ENCODE measurements around the gene SIMC1. TPM values are rescaled to one million over a fixed set of nuclear protein-coding genes. Genes with fewer than 3 reads are reported as not detected.
A peak's percentile ranks its signal among the peaks of the same experiment; 100 is the strongest.
"Not testable (repeated sequence)": the region's sequence is repeated elsewhere in the genome, so short reads cannot be mapped to it uniquely, and the experiment has no call there.

SIMC1 gene
- total and polyA plus RNA-seq, 2 donors (not counting 1 experiment from before 2014, with no cell fraction given), result 4.6 to 7.9 TPM

DNA sequence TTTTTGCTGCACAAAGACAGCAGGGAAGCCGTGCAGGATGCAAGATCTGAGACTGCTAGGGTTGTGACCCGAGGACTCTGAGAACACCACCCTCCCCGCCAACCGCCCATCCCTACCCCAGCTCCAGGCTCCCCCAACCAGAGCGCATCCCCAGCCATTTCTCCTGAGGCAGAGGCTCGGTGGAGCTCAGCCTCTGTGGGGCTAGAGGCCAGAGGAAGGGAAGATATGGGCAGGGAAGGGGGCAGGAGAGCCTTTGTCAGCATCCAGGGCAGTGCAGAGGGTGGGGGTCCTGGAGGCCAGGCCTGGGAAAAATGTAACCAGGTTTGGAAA lies 43.2 kb upstream of the SIMC1 start:
- H3K4me3 ChIP-seq (replicated peaks in 1 of 4; ENCODE audit: control extremely low read depth in 1 of 4, insufficient read depth in 1 of 4, low read depth in 3 of 4, low read length in 4 of 4); H3K4me1 ChIP-seq (ENCODE audit: control insufficient read depth, extremely low read depth, insufficient read depth, low read length); DNase-seq (ENCODE audit: low read depth in 2 of 2): not testable (repeated sequence)

DNA sequence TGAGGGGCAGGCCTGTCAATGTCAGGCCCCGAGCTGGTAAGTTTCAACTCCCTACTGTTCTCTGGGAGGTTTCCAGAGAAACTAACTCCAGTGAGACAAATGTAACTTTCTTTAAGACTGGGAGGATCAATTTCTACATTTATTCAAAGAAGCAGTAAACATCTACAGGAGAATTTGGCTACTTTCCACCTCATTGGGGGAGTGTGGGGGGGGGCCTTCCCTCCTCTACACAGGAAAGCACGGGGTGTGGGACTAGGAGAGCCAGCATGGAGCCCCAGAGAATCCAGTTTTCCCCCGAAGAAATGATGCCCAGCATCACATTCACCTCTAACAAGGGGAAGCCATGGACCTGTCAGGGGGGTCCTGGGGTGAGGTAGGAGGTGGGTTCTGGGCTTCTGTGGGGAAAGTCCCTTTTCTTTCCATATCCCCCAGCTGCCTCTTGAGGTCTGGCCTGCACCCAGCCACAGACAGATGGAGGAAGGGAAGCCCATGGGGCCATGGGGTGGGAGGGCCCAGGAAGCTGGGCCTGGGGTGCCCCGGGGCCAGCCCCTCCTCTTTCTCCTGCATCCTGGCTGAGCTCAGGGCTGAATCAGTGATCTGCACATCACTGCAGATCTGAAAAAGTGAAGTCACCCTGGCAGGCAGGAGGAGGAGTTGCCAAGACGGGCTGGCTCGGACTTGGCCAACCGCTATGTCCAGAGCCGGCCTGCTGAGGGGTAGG lies 42.6 kb upstream of the SIMC1 start:
- H4K20me1 ChIP-seq (ENCODE audit: control insufficient read depth, extremely low read depth, insufficient read depth, low read length); H3K4me1 ChIP-seq (ENCODE audit: control insufficient read depth, extremely low read depth, insufficient read depth, low read length); H3K27ac ChIP-seq (ENCODE audit: insufficient read depth, low read length); H3K79me2 ChIP-seq (ENCODE audit: control insufficient read depth, insufficient read depth, low read length); H3K27me3 ChIP-seq (ENCODE audit: control insufficient read depth, insufficient read depth, low read length); DNase-seq (ENCODE audit: low read depth in 2 of 2); H3K4me3 ChIP-seq (replicated peaks in 1 of 4; ENCODE audit: control extremely low read depth in 1 of 4, insufficient read depth in 1 of 4, low read depth in 3 of 4, low read length in 4 of 4); H3K9ac ChIP-seq (ENCODE audit: insufficient read depth, low read length); H3K36me3 ChIP-seq (ENCODE audit: control insufficient read depth, insufficient read depth, low read length); H3K9me3 ChIP-seq (ENCODE audit: control insufficient read depth, insufficient read depth, low read depth, low read length); H3K4me2 ChIP-seq (ENCODE audit: extremely low read depth, insufficient read depth, low read length); H2AFZ ChIP-seq (ENCODE audit: low read length): not testable (repeated sequence)

More for the DNA sequence above, 43.2 kb upstream of the SIMC1 start:
- H3K9me3 ChIP-seq (ENCODE audit: control insufficient read depth, insufficient read depth, low read depth, low read length); H3K36me3 ChIP-seq (ENCODE audit: control insufficient read depth, insufficient read depth, low read length); H3K79me2 ChIP-seq (ENCODE audit: control insufficient read depth, insufficient read depth, low read length); H3K9ac ChIP-seq (ENCODE audit: insufficient read depth, low read length); H2AFZ ChIP-seq (ENCODE audit: low read length); H3K27me3 ChIP-seq (ENCODE audit: control insufficient read depth, insufficient read depth, low read length); H3K27ac ChIP-seq (ENCODE audit: insufficient read depth, low read length); H4K20me1 ChIP-seq (ENCODE audit: control insufficient read depth, extremely low read depth, insufficient read depth, low read length); H3K4me2 ChIP-seq (ENCODE audit: extremely low read depth, insufficient read depth, low read length): not testable (repeated sequence)

DNA sequence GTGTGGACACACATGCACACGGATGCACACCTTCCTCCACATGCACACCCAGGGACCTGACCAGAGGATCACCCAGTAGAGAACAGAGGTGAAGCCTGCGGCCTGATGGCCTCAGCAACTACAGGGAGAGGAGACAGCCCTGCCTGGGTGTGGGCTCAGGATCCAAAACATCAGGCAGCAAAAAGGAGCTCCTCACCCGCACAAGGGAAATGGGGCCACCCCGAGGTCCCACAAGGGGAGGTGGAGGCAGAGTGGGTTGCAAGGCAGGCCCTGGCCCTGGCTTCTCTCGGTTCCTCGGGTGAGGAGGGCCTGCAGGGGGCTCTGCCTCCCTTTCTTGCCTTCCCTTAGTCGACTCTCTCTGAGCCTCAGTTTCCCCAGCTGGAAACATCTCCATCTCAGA lies 41.4 kb upstream of the SIMC1 start:
- not testable (repeated sequence) for H3K4me3 ChIP-seq (replicated peaks in 1 of 4; ENCODE audit: control extremely low read depth in 1 of 4, insufficient read depth in 1 of 4, low read depth in 3 of 4, low read length in 4 of 4); H3K4me1 ChIP-seq (ENCODE audit: control insufficient read depth, extremely low read depth, insufficient read depth, low read length); H3K36me3 ChIP-seq (ENCODE audit: control insufficient read depth, insufficient read depth, low read length); DNase-seq (ENCODE audit: low read depth in 2 of 2); H2AFZ ChIP-seq (ENCODE audit: low read length); H3K79me2 ChIP-seq (ENCODE audit: control insufficient read depth, insufficient read depth, low read length); H3K4me2 ChIP-seq (ENCODE audit: extremely low read depth, insufficient read depth, low read length); H3K27ac ChIP-seq (ENCODE audit: insufficient read depth, low read length); H3K9me3 ChIP-seq (ENCODE audit: control insufficient read depth, insufficient read depth, low read depth, low read length); H4K20me1 ChIP-seq (ENCODE audit: control insufficient read depth, extremely low read depth, insufficient read depth, low read length); H3K9ac ChIP-seq (ENCODE audit: insufficient read depth, low read length); H3K27me3 ChIP-seq (ENCODE audit: control insufficient read depth, insufficient read depth, low read length)

DNA sequence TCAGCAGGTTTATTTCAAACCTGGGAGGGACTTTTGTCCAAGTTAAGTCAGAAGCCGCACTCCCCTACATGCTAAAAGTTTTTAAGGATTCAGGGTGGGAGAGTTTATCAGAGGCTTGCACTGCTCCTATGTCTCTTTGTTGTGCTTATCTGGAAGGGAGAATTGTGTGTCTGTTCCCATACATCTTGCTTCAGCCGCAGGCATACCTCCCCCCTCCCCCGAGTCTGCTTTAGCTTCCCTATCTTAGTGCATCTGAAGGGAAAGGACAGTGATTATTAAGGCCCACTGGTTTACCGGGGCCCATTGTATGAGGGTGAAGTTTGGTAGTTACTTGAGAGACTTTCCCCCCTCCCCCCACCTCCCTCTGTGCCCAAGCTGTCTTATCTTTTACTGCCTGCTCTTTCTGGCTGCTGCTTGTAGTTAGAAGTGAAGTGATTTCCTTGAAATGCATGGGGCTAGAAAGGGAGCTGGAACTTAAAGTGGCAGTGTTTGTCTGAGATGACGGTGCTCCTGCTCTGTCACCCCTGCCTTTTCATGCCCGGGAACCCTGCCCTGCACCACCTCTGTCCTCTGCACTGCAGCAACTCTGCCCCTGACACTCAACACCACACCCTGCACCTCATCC lies 40.9 kb upstream of the SIMC1 start:
- not testable (repeated sequence) for H3K27ac ChIP-seq (ENCODE audit: insufficient read depth, low read length); H3K9ac ChIP-seq (ENCODE audit: insufficient read depth, low read length); H3K4me1 ChIP-seq (ENCODE audit: control insufficient read depth, extremely low read depth, insufficient read depth, low read length); H3K27me3 ChIP-seq (ENCODE audit: control insufficient read depth, insufficient read depth, low read length); H3K79me2 ChIP-seq (ENCODE audit: control insufficient read depth, insufficient read depth, low read length); H3K9me3 ChIP-seq (ENCODE audit: control insufficient read depth, insufficient read depth, low read depth, low read length); H4K20me1 ChIP-seq (ENCODE audit: control insufficient read depth, extremely low read depth, insufficient read depth, low read length); H3K36me3 ChIP-seq (ENCODE audit: control insufficient read depth, insufficient read depth, low read length); H3K4me3 ChIP-seq (replicated peaks in 1 of 4; ENCODE audit: control extremely low read depth in 1 of 4, insufficient read depth in 1 of 4, low read depth in 3 of 4, low read length in 4 of 4); H2AFZ ChIP-seq (ENCODE audit: low read length); DNase-seq (ENCODE audit: low read depth in 2 of 2); H3K4me2 ChIP-seq (ENCODE audit: extremely low read depth, insufficient read depth, low read length)

DNA sequence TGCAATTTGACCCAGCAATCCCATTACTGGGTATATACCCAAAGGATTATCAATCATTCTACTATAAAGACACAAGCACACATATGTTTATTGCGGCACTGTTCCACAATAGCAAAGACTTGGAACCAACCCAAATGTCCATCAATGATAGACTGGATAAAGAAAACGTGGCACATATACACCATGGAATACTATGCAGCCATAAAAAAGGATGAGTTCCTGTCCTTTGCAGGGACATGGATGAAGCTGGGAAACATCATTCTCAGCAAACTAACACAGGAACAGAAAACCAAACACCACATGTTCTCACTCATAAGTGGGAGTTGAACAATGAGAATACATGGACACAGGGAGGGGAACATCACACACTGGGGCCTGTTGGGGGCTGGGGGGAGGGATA lies 39.9 kb upstream of the SIMC1 start:
- H3K79me2 ChIP-seq (ENCODE audit: control insufficient read depth, insufficient read depth, low read length); H2AFZ ChIP-seq (ENCODE audit: low read length); H3K36me3 ChIP-seq (ENCODE audit: control insufficient read depth, insufficient read depth, low read length); H3K27ac ChIP-seq (ENCODE audit: insufficient read depth, low read length); H4K20me1 ChIP-seq (ENCODE audit: control insufficient read depth, extremely low read depth, insufficient read depth, low read length); H3K9me3 ChIP-seq (ENCODE audit: control insufficient read depth, insufficient read depth, low read depth, low read length); H3K9ac ChIP-seq (ENCODE audit: insufficient read depth, low read length); DNase-seq (ENCODE audit: low read depth in 2 of 2); H3K4me3 ChIP-seq (replicated peaks in 1 of 4; ENCODE audit: control extremely low read depth in 1 of 4, insufficient read depth in 1 of 4, low read depth in 3 of 4, low read length in 4 of 4); H3K27me3 ChIP-seq (ENCODE audit: control insufficient read depth, insufficient read depth, low read length); H3K4me2 ChIP-seq (ENCODE audit: extremely low read depth, insufficient read depth, low read length); H3K4me1 ChIP-seq (ENCODE audit: control insufficient read depth, extremely low read depth, insufficient read depth, low read length): not testable (repeated sequence)

DNA sequence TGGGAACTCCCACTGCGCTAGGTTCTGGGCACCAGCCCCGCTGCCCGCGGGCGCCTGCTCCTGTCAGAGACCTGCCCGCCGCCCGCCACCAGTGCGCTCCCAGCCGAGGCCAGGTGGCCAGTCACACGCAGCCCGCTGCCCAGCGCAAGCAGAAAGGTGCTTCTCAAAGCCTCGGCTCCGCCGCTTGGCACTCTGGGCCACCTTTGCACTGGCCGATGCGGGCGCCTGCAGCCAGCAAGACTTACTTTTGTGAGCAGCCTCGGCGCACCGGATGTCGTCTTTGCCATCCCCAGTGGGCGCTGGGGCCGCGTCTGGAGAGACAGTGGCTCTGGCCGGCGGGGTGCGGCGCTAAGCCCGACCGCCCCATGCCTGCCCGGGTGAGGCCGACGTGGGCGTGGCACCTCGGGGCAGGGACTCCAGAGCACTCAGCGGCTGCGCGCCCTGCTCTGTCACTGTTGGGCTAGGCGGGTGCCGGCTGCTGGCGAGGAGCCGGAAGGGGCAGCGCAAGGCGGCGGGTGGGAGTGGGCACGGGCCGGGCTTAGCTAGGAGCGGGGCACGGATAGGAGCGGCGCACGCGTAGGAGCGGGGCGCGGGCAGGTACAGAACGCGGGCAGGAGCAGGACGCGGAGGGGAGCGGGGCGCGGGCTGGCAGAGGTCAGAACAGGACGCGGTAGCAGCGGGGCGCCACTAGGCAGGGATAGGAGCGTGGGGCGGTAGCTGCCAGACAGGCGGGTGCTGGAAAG lies 39.1 kb upstream of the SIMC1 start:
- not testable (repeated sequence) for H3K79me2 ChIP-seq (ENCODE audit: control insufficient read depth, insufficient read depth, low read length); H3K36me3 ChIP-seq (ENCODE audit: control insufficient read depth, insufficient read depth, low read length); DNase-seq (ENCODE audit: low read depth in 2 of 2); H3K27me3 ChIP-seq (ENCODE audit: control insufficient read depth, insufficient read depth, low read length); H3K4me2 ChIP-seq (ENCODE audit: extremely low read depth, insufficient read depth, low read length); H4K20me1 ChIP-seq (ENCODE audit: control insufficient read depth, extremely low read depth, insufficient read depth, low read length); H2AFZ ChIP-seq (ENCODE audit: low read length); H3K4me1 ChIP-seq (ENCODE audit: control insufficient read depth, extremely low read depth, insufficient read depth, low read length); H3K9ac ChIP-seq (ENCODE audit: insufficient read depth, low read length); H3K27ac ChIP-seq (ENCODE audit: insufficient read depth, low read length); H3K9me3 ChIP-seq (ENCODE audit: control insufficient read depth, insufficient read depth, low read depth, low read length)
- peak overlapping the region in 2 of 4 experiments; percentile 10 to 35 for H3K4me3 ChIP-seq (replicated peaks in 1 of 4; ENCODE audit: control extremely low read depth in 1 of 4, insufficient read depth in 1 of 4, low read depth in 3 of 4, low read length in 4 of 4)

Measured in fibroblast of lung (primary cell).